IPS-NIHi11 (cell line): ENCODE measurements around the gene SAYSD1.
A peak's percentile ranks its signal among the peaks of the same experiment; 100 is the strongest.
"Not testable (repeated sequence)": the region's sequence is repeated elsewhere in the genome, so short reads cannot be mapped to it uniquely, and the experiment has no call there.

Experiments
- DNase-seq: peaks from one replicate; pipeline ENCODE4 v3.0.0; 2012; ENCODE audit warnings: mixed read lengths, low spot score

Gene SAYSD1, protein sequence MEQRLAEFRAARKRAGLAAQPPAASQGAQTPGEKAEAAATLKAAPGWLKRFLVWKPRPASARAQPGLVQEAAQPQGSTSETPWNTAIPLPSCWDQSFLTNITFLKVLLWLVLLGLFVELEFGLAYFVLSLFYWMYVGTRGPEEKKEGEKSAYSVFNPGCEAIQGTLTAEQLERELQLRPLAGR

DNA sequence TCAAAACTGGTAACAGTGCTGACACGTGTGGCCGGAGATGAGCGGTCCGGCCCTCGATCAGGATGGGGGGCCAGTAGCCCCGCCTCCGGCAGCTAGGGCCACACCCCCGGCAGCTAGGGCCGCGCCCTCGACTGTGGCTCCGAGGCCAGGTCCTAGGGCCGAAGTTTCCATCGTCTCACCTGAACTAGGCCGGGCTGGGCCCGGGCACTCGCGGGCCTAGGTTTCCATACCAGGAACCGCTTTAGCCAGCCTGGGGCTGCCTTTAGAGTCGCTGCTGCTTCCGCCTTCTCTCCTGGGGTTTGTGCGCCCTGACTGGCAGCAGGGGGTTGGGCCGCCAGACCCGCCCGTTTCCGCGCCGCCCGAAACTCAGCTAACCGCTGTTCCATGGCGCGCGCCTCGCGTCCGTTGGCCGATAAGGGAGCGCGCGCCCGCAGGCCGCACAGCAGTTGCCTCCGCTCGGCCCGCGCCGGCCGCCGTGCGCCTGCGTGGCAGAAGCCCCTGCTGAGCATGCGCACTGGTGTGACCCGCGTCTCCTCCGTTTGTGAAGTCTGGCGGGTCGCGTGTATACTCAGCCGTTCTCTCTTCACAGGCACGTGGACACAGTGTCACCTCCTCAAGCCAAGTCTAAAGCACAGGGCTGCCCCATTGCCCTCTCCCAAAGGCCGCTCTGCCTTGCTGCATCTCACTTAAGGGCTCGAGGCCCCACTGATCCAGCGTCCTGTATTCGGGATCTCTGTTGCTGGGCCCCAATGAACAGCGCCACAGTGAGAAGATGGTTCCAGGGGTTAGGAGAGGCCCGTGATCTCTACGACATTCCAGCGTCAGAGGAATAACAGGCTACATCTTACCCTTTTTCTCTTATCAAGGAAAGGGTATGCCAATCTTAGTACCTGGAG is at the start of gene SAYSD1:
TSS of gene SAYSD1 (minus strand) at position 483 of the 896 bp plus-strand sequence. CDS start at position 386, 97 bp downstream.
- DNase-seq, result peak; percentile 96

DNA sequence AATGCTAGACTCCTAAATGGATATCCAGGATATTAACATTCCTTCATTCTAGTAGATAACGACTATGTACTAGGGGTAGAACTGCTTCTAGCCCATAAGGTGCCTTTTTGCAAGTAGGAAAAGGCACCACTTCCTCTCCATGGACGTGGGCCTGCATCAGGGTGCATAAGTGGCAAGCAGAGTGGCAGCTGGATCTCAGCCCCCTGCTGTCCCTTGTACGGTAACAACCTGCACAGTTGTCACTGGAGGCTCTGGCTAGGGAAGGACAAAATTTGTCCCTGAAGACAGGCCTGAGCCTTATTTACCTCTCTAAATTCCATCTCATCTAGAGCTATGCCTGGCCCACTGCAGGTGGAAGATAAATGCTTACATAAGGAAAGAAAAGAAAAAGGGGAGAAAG is 42.5 kb upstream of the SAYSD1 start:
- no peak for DNase-seq

DNA sequence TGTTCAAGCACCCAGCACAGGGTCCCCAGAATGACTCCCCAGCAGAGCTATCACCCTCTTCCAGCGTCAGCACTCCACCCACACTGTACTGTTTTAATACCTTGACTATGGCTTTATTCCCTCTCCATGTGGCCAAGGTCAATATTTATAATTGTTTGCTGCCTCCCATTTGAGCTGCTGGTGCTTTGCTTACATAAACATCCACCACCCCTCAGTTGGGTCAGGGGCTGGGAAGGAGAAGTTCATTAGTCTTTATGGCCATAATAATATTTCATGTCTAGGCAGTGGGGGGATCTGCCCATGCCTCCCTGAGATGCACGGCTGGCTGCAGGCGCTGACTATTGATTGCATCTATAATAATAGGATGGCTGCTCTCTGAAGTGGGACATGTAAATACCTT is 41.8 kb upstream of the SAYSD1 start:
- no peak for DNase-seq

DNA sequence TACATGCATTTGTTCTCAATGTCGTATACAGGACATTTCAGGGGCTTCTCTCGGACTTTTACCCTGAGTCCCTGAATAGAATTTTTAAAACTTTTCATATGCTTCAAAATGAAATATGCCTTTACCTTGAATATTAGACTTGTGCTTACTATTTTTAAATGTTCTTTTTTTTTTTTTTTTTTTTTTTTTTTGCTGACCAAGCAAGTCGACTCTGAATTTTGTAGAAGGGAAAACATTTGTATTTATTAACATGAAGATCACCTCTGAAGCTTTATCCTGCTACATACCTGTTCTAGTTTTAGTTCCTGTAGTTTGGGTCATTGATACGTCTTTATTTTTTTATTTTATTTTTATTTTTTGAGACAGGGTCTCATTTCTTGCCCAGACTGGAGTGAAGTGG is 39.7 kb upstream of the SAYSD1 start:
- DNase-seq, result no peak

DNA sequence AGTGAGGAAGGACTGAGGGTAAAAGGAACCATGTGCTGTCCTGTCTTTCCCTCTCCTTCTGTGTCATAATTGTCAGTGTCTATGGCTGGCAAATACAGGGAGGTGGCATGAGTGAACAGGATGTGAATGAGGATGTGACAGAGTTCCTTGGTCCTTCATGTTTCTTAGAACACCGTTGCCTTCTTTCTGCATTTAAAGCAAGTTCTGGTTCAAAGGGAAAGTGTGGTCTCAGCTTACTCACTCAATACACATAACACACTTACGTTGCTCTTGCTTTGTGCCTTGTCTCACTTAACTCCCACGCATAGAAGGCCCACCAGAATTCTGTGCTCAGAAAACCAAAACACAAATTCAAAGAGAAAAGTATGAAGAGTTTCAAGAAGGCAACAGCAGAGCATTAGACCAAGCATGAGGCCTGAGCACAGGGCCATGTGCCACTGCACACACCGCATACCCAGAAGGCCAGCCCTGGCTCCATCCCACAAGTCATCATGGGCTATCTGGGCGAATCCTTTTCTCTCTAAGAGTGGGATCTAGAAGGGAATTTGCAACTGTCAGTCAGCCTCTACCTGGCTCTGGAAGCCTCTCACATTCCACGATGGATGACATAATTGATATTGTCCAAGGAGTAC is 38.9 kb upstream of the SAYSD1 start:
- DNase-seq, result no peak

DNA sequence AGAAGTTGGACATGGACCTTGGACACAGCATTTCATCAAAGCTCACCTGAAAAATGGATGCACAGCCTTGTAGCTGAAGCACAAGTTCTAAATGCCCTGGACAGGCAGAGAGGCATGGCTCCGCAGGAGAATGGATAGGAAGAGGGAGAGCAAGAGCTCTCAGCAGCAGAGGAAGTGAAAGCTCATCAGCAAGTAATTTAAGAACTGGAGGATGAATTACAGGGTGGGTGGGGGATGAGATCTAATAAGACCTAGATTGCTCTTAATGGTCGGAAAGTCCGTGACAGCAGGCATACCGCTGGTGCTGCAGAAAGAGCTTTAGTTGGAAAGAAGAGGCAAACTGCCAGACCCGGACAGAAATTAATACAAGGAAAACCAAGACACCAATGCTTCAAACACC is 37.3 kb upstream of the SAYSD1 start:
- DNase-seq, result no peak

DNA sequence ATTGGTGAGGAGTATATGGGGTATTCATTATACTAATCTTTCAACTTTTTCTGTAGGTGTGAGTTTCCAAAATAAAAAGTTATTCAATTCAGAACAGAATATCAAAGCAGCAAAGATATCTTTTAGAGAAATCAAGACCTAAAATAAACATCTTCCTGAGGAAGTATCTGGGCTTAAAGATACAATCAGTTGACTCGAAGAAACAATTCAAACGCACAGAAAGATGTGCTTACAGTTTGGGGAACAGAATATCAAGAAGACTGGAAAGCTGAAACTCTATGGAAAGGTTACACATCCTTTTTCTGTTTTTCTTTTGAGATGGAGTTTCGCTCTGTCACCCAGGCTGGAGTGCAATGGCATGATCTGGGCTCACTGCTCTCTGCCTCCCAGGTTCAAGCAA is 36.2 kb upstream of the SAYSD1 start:
- no peak for DNase-seq

DNA sequence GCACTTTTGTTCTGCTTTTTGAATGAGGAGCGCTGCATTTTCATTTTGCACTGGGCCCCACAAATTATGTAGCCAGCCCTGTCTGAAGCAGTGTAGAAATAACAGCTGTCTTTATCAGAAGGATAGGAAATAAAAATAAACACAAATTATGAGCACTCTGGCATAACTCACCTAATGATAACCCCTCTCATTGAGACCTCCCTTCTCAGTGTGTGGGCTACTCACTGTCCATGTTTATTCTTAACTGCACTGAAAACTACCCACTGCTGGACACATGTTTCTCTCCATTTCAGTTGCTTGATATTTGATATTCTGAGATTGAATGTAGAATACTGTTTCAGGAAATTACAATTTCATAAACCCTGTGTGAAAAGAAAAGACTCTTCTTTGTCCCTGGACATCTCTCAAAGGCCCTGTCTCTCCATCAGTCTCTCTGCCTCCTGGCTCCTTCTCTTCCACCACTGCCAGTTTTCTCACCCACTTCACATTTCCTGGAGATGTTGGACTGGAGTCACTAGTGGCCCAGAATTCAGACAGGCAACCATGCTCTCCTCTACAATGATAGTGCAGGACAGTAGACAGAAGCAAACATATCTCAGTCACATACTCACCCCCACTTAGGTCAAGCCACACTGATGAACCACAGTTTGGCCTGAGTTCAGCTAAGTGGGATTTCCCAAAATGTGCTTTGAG is 29.6 kb upstream of the SAYSD1 start:
- DNase-seq, result no peak

DNA sequence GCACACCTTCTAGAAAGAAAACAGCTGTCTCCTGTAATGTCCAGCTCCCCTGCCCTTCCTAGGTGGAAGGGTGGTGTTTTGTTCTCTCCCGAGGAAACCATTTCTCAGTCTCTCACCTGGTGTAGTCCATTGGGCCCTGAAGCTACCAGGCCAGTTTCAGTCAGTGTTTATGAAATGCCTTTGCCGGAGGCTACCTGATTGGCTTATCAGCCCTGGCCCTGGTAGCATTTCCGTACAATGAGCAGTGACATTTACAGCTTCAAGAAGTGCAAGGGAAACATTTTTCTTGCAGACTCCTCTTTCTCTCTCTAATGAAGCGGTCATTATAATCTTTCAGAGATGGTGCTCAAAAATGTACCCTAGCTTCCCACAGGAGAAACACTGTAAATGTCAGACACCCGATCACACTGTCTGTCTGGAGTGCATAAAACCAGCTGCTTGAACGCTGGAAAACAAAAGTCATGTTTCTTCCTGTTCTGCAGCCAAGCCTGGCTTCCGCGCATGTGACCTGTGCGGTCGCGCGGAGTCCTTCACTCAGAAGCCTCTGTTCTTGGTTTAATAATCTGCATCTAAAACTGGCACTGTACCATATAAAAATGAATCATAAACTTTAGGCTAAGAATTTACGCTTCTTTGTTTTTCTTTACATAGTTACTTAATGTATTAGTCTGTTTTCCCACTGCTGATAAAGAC is 28.4 kb upstream of the SAYSD1 start:
- DNase-seq, result no peak

DNA sequence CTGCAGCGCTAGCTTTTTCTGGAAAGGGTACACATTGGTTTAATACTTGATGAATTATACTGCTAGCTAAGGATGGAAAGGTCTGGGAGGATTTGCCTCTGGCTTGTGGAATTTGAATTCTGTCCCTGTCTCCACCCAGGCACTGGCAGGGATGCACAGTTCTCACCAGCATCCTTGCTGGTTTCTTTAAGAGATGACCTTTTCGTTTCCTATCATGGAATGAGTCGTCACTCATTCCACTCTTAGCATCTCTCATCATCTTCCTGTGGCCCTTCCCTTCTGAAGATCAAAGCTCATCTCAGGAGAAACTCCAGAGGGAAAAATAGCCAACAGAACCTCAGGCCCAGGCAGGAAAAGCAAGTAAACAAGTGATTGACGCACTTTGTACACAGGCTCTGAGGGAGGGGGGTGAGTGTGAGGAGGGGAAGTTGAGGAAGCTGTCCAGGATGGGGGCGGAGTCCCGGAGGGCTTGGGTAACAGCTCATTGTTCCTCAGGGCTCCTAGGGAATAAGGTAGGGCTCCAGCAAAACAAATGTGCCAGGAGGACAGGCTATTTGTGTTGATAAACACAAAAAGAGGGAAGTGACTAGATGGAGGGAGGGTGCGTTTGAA is 25.7 kb upstream of the SAYSD1 start:
- no peak for DNase-seq

DNA sequence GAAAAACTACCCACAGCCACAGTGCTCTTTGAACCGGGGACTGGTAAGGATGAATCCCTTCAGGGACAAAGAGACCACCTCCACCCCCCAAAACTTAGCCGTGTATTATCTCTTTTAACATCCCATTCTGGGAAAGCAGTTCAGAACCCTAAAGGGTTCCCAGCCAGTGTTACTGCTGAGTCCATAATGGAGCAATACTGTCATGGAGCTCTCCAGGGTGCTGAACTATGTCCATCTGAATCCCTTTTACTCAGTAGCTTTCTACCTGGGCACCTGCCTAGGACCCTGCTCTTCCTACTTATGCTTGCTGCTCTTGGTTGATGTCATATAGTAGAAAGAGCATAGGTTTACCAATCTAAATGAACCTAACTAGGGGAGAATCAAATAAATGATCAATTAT is 22.3 kb upstream of the SAYSD1 start:
- DNase-seq, result peak; percentile 66

DNA sequence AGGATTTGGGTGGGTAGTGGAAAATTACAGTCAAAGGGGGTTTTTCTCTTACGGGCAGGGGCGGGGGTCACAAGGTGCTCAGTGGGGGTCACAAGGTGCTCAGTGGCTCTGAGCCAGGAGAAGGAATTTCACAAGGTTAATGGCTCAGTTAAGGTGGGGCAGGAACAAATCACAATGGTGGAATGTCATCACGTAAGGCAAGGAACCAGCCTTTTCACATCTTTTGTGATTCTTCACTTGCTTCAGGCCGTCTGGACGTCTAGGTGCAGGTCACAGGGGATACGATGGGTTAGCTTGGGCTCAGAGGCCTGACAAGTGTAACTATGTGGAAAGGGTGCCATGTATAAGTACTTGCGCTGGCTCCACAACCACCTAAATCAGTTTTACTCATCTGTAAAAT is 21.2 kb upstream of the SAYSD1 start:
- not testable (repeated sequence) for DNase-seq

DNA sequence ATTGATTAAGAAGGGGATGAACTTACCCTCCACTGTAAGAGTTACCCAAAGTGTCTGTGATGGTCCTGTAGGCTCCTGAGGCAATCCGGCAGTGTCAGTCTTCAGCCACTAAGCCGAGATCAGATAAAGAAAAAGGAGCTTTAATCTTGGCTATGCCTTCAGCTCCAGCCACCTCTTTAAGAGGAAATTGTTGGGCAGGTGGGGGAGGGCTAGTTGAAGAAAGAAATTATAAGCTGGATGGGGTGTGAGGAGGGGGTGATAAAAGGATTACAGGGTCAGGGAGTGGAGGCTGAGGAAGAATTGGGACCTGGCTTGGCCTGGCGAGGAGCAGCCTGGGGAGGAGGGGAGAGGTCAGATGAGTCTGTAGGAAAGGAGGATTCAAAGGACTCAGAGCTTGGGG is 19.8 kb upstream of the SAYSD1 start:
- DNase-seq, result not testable (repeated sequence)

DNA sequence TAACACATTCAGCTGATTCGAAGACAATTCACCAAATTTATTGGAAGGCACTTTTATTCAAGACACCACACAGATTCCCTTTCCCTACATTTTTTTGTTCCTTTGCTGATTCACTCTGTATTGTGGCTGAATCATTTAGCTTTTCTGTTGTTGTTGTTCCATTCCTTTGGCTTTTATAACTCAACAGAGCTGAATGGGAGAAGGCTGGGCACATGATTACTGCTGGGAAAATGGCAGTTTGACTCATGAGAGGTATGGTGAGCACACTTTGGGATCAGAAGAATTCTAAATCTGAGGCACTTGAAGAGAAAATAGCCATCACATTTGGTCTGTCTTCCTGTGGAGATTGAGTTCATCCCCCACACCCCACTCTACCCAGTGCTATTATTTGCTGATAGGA is 15.7 kb upstream of the SAYSD1 start:
- DNase-seq, result no peak

DNA sequence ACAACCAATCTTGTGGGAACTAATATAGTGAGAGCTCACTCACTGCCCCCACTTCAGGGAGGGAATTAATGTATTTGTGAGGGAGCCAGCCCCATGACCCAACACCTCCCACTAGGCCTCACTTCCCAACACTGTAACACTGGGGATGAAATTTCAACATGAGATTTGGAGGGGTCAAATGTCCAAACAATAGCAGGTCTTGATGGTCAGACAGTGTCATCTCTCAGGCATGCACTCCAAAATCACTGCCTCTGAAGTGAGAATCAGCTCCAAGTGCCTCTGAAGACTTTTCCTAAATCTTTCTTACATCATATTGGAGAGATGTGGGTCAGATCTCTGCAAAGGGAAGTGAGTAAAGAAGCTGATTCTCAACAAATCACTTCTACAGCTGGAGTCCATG is 13.8 kb upstream of the SAYSD1 start:
- no peak for DNase-seq

DNA sequence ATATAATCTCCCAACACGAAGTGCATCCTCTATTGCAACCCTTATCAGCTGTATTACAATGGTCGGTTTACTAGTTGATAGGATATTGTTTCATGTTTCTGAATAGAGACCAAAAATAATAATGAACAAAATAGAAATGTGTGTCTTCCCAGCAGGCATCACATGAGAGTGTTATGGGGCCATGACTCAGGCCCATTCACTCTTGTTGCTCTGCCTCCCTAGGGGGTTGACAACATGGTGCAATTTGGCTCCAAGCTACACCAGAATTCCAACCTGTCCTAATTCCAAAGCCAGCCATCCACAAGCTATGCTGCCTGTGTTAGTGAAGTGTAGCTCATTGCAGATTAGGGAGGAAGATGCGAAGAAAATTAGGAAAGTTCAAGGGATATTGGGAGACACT is 13.1 kb upstream of the SAYSD1 start:
- DNase-seq, result no peak

DNA sequence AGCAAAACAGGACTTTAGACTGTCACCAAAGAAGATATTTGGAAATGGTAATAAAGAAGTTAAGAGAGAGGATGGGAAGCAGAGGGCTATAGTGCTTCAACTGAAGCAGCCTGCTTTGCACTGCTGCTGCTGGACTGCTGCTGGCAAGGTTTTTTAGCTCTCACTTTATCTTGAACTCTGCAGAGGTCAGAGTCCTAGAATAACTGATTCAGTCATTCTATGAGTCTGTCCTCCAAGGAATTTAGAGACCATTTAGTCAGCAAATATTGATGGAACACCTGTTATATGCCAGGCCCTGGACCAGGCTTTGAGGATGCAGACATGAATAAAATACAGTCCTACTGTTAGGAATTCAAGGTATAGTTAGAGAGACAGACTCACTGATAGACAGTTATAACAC is 9.1 kb upstream of the SAYSD1 start:
- no peak for DNase-seq

DNA sequence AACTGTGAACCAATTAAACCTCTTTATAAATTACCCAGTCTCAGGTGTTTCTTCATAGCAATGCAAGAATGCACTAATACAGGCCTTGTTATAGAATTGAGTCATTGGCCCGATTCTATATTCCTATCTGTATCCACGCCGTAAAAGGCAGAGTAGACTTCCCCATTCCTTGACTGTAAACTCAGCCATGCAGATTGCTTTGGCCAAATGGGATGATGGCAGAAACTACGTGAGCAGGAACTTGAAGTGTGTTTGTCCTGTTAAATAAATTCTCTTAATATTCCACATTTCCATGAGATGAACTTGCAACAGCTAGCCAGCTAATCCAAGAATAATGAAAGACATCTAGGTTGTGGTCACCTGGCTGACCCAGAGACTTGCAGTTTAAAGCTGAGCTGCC is 3.9 kb upstream of the SAYSD1 start:
- no peak for DNase-seq

DNA sequence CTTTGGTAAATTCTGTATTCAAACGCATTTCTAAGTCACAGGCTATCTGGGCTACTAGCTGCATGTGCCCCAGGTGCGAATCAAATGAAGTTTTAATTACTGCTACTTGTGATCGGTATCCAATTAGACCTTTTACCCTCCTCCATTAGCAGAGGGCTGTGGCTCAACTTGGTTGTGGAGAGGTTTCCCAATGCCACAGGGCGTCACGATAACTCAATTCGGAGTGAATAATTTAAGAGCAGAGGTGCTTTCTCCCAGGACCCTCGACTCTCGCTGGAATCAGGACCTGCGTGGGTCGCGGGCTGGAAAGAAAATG is 640 bp downstream of the SAYSD1 start:
- no peak for DNase-seq

DNA sequence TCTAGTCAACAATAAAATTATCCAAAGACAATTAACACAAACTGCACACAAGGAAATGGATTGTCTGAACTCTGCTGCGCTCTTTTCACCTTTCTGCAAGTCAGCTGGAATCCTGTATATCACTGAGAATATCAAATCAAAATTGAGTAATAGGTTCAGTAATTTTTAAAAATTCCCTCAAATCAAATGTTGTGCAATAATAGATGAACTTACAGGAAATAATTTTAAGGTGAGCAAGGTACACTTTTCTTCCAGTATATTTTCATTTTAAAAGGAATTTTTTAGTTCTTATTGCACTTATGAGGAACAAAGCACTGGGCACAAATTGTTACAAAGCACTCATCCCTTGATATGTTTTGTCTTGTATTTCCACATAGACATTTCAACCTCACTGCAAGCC is 1.2 kb downstream of the SAYSD1 start:
- no peak for DNase-seq

DNA sequence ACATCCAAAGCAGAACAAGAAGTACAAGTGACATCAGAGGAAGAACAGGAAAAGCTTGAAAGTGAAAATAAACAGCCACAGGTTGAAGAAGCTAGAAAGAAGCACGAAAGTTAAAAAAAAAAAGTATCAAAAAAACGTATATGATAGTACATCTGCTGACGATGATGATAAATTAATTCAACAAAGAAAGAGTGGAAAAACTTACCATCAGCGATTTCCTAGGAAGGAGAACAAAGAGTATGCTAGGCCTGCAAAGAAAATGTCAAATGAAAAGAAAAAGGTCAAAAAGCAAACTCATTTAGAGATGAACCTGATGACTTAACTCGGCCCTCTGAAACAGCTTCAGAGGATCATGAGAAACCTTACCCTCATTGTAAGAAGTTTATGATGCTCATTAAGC is 3.7 kb downstream of the SAYSD1 start:
- DNase-seq, result no peak
